CD4-positive, alpha-beta T cell treated with Interleukin-17A for 1 hour (primary cell): Measurements from ENCODE around the gene RUNX2.
"Not testable (repeated sequence)": the region's sequence is repeated elsewhere in the genome, so short reads cannot be mapped to it uniquely, and the experiment has no call there.

Experiments used
- DNase-seq: peaks from one replicate; pipeline ENCODE4 v3.0.0-alpha.2; 2020

Gene RUNX2

DNA sequence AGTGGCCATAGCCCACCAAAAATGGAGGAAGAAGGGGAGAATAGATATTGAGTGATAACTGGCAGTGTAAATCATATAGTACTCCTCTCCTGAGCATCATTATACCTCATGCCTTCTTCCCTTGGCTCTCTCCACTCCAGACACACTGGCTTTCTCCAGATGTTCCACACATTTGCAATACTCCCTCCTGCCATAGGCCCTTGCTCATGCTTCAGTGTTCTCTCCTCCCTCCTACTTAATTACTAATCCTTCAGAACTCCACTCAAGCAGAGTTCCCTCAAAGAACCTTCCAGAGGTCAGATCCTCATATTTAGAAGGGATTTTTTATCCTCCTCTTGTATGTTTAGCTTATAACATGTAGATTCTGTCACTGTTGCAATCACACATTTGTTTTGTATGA lies 329.1 kb downstream of the RUNX2 start:
- no peak for DNase-seq

DNA sequence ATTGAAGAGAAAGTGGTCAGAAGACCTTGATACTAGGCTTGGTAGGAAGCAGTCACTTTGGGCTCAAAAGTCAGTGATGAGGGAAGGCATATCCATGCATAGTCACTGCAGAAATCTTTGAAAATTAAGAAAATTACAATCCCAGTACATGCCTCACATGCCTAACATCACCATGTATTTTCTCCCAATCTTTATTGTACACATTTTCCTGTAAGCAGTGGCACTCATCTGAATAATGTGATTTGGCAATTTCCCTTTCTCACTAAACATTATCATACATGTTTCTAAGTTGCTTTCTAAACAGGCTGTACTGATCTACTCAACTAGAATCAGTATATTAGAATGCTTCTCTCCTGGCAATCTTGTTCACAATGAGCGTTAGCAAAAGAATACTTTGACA lies 330.3 kb downstream of the RUNX2 start:
- DNase-seq, result no peak

GRCh38 chr6:45658958-45659357 lies 330.8 kb downstream of the RUNX2 start:
- no peak for DNase-seq

- DNase-seq, result no peak
Measured at GRCh38 chr6:45661661-45662060, 333.5 kb downstream of the RUNX2 start.

DNA sequence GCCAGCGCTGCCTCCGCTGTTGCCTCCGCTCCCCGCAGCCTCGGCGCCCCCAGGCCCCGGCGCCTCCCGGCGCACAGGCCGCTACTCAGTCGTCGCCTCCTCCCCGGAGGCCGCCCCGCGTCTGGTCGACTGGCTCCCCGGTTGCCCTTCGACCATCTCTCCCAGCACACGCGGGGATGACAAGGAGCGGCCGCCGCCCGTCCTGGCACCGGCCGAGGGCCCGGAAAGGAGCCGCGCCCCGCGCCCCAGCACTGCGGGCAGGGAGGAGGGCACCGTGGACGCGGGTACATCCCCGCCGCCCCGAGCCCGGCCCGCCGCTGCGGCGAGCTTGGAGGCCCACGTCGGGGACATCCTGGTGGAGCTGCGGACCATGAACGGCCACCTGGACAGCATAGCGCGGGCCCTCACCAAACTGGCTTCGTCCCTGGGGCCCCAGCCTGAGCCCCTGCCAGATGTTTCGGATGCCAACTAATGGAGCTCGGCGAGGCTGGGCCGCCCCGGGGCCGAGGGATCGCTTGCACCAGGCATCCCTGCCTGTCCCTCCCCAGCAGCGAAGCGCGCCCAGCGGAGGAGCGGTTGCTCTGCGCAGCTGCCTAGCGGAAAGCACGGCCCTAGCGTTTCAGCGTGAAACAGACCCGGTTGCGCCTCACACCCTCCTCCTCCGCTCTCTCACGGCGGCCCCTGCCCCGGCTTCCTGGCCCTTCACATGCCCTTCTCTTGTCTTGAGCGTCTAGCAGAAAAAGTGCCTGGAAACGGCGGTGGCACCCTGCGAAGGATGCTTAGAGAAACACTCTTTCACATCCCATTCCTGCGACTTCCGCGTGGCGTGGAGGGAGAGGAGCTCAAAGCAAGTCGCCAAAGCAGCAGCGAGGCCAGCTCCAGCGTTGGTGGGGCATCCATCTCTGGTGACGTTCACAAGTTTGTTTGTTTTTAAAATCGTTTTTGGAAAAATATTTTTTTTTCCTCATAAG lies 335.4 kb downstream of the RUNX2 start:
- DNase-seq, result peak; percentile 30

- no peak for DNase-seq
Measured at GRCh38 chr6:45664707-45665106, 336.6 kb downstream of the RUNX2 start.

DNA sequence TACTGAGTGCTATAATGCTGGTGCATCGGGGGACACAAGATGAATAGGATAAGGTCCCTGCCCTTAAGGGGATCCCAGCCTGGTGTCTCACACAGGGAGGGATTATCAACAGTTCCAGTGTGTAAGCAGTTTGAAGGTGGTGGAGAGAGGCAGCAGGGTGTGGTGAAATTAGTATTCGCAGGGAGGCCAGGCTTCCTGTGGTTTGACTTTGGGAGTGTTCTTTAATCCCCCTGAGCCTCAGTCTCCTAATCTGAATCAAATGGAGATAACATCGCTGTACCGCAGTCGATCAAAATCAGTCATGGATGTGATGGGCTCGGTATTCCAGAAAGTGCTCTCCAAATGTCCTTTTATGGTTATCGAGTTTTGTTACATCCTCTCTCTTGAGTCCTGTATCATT lies 337.7 kb downstream of the RUNX2 start:
- no peak for DNase-seq

- no peak for DNase-seq
Measured at GRCh38 chr6:45666846-45667245, 338.7 kb downstream of the RUNX2 start.

DNA sequence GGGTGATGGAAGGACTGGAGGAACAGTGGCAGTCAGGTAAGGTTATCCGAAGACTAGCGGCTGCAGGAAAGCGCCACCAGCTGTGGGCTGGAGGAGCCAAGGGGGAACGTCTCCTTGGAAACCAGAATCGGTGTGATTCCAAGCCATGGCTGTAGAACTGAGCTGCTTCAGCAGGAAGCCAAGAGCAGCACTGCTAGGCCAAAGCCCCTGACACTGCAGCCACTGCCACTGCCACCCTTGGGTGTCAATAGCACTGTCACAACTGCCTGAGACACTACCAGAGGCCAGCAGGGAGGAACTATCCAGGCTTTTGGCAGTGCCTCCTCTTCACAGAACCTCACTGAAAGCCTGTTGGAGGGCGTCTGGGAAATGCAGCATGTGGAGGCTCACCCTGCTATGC lies 339.2 kb downstream of the RUNX2 start:
- no peak for DNase-seq

GRCh38 chr6:45667766-45668165 lies 339.6 kb downstream of the RUNX2 start:
- no peak for DNase-seq

GRCh38 chr6:45668705-45669104 lies 340.6 kb downstream of the RUNX2 start:
- DNase-seq, result no peak

DNA sequence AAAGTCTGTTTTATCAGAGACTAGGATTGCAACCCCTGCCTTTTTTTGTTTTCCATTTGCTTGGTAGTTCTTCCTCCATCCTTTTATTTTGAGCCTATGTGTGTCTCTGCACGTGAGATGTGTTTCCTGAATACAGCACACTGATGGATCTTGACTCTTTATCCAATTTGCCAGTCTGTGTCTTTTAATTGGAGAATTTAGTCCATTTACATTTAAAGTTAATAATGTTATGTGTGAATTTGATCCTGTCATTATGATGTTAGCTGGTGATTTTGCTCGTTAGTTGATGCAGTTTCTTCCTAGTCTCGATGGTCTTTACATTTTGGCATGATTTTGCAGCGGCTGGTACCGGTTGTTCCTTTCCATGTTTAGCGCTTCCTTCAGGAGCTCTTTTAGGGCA lies 345.0 kb downstream of the RUNX2 start:
- DNase-seq, result not testable (repeated sequence)

- not testable (repeated sequence) for DNase-seq
Measured at GRCh38 chr6:45675166-45675565, 347.0 kb downstream of the RUNX2 start.

DNA sequence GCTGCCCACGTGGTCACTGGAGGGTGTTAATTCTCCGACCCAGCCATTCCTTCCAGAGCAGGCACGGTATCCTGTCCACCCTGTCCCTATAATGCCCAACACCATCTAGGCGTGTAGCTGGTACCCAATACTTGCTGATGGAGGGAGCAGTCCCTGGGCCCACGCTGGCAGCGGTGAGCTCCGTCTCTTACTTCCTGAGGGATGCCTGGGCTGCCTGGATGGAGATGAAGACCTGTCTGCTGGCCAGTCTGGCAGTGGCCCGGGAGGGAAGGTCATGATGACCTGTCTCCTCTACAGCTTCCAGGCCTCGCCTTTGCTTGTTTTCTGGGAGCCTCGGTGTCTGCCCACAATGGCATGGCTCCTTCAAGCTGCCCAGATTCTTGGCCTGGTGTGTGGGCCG lies 347.5 kb downstream of the RUNX2 start:
- DNase-seq, result no peak

GRCh38 chr6:45676380-45676779 lies 348.2 kb downstream of the RUNX2 start:
- DNase-seq, result no peak

DNA sequence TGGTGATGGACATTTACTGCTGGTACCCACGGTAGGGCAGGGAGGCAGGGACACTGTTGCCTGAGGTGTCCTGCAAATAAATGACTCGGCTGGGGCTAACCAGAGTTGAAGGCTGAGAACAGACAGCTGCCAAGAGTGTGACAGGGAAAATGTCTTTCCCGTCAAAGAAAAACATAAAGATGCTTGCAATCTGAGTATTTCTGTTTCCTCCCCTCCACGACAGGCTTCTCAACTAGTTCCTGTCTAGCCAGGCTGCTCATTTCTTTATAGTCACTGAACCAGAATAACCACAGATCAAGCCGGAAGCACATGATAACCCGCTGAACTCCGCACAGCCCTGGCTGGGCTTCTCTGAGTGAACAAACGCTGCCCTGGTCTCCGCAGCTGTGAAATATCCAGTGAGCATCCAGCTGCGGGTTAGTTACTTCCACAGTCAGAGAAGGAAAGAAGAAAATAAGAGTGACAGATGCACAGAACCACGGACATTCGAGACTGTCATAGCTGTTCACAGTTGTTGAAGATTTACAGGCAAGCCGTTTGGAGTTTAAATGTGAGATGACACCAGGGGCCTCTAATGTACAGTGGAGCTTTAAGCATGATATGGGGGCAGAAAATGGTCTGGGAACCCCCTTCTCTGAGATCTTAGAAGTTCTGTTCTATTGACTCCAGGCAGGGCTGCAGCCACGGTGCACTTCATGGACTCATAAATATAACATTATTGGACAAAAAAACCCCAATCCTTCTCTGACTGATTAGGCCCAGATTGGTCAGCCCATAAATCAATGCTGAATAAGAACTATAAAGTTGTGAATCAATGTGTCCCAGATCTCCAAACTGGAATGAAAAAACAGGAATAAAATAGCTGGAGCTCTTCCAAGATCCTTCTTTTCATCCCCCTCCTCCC lies 349.5 kb downstream of the RUNX2 start:
- peak; percentile 67 for DNase-seq

DNA sequence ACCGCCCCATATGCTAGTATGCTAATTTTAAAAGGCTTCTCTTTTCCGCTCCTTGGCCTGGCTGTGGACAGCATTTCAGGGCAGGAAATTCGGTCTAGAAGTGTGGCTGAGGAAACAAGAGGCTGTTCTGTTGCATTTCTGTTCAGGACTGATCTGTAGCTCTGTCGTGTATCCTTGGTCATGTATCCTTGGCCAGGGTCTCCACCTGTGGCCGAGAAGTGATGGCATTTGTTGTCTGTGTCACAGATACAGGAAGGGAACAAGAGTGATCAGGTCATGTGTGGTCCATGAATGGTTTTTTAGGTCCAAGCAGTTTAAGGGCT lies 350.1 kb downstream of the RUNX2 start:
- DNase-seq, result no peak

DNA sequence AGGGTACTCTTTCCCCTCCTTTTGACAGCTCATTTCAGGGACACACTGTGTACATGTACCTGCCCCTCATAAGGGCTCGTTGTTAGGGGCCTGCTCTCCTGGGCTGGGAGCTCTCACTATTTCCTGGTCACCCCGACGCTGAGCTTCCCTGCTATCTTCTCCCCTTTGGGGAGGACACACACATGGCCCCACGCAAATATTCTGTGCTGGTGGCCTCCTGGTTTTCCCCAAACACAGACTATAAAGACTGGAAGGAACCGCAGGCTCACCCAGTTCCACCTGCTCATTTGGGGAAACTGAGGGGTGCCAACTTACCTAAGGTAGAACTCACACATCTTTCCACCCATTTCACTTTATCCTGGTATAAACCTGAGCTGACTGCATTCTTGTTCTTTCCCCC lies 351.0 kb downstream of the RUNX2 start:
- DNase-seq, result no peak

DNA sequence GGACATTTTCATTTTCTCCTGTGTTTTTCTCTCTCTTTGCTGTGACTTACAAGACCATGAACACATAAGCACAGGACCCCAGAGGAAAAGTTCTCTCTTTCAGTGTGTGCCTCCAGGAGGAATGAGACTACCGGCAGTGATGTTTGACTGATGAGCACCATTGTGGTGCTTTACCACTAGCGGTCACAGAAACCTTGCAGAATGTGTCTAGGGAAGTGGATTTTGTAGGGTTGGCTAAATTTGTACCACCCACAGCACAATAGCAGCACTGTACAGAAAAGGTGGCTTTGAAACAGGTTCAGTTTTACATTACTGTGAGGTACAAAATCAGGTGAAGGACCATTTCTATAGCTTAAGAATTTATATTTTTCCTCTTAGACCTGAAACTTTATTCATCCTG lies 351.5 kb downstream of the RUNX2 start:
- no peak for DNase-seq

- DNase-seq, result peak; percentile 62
Measured at GRCh38 chr6:45681860-45682511, 353.9 kb downstream of the RUNX2 start.

- no peak for DNase-seq
Measured at GRCh38 chr6:45684476-45684875, 356.3 kb downstream of the RUNX2 start.

GRCh38 chr6:45685076-45685475 lies 356.9 kb downstream of the RUNX2 start:
- no peak for DNase-seq

DNA sequence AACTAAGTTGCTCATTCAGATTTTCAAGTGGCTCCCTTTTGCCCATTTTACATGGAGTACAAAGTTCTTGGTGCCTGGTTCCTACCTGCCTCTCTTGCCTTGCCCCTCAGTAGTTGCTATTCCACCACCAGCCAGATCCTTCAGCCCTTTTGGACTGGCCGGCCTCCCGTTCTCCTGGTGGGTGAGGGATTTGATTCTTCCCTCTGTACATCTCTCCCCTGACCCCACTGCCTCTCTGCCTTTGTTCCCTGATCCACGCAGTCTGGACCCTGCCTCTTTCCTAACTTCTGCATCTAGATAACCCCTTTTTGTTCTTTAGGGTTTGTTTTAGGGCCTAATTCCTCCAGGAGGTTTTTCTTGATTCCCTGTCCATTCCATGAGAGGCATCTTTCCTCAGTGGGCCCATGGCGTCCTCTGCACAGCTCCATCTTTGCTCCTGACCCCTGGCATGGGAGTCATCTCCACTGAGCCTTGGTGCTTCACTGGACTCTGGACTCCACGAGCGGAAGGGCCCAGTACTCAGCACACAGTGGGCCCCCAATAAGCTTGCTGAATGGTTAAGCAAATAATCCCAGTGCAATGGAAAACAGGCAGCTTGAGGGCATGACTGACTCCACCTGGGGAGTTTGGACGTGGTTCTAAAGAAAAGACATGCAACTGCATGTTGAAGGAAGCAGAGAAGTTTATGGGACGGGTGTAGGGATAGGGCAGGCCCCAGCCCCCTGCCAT lies 358.9 kb downstream of the RUNX2 start:
- DNase-seq, result no peak
